Natural killer cell (primary cell): ENCODE measurements around the gene LRRIQ3. TPM values are rescaled to one million over a fixed set of nuclear protein-coding genes. Genes with fewer than 3 reads are reported as not detected.
"Not testable (repeated sequence)": the region's sequence is repeated elsewhere in the genome, so short reads cannot be mapped to it uniquely, and the experiment has no call there.

Experiments used
- ATAC-seq, 3 donors: fragments of 150-1000 bp in 2 of 3; fragments of 200-7000 bp in 1 of 3; cut with Tn5 transposase; 1 replicate in 1 of 3; 2 replicates in 2 of 3; pipeline ENCODE4 v1.10.0; 2021; ENCODE audit warnings: mild to moderate bottlenecking in 2 of 3, moderate library complexity in 2 of 3
- DNase-seq, 2 donors: peaks; one replicate each; pipeline versions ENCODE4 v3.0.0 to v3.0.0-alpha.2; 2013 to 2021; ENCODE audit warnings: mixed read lengths in 1 of 2
- H3K27ac ChIP-seq: one replicate; pipeline ENCODE4 v1.5.1; 2013; ENCODE audit warnings: mild to moderate bottlenecking, low read length
- H3K27me3 ChIP-seq: one replicate; pipeline ENCODE4 v1.6.1; 2013; ENCODE audit warnings: low read length; ENCODE audit not compliant: control insufficient read depth, insufficient read depth
- H3K36me3 ChIP-seq: one replicate; pipeline ENCODE4 v1.6.1; 2013; ENCODE audit warnings: low read length; ENCODE audit not compliant: control insufficient read depth, insufficient read depth
- H3K4me1 ChIP-seq: one replicate; pipeline ENCODE4 v1.6.1; 2013; ENCODE audit warnings: low read length; ENCODE audit not compliant: control insufficient read depth, insufficient read depth
- H3K4me3 ChIP-seq: one replicate; pipeline ENCODE4 v1.5.1; 2013; ENCODE audit warnings: low read length
- H3K9me3 ChIP-seq: one replicate; pipeline ENCODE4 v1.6.1; 2013; ENCODE audit warnings: low read length; ENCODE audit not compliant: control insufficient read depth, insufficient read depth
- H3K27ac Mint-ChIP-seq, 2 donors: one replicate each; pipeline ENCODE4 v1.8.0; 2022; ENCODE audit warnings: mild to moderate bottlenecking in 2 of 2, mixed read lengths in 2 of 2, moderate library complexity in 1 of 2
- H3K27me3 Mint-ChIP-seq, 2 donors: one replicate each; pipeline ENCODE4 v1.8.0; 2022; ENCODE audit warnings: low read depth in 2 of 2, mixed read lengths in 2 of 2
- H3K36me3 Mint-ChIP-seq: one replicate; pipeline ENCODE4 v1.8.0; 2022; ENCODE audit warnings: mixed read lengths
- H3K4me1 Mint-ChIP-seq, 2 donors: one replicate each; pipeline ENCODE4 v1.8.0; 2022; ENCODE audit warnings: mixed read lengths in 2 of 2
- H3K4me3 Mint-ChIP-seq: one replicate; pipeline ENCODE4 v1.8.0; 2022; ENCODE audit warnings: mild to moderate bottlenecking, moderate library complexity, mixed read lengths
- H3K9me3 Mint-ChIP-seq, 2 donors: one replicate each; pipeline ENCODE4 v1.8.0; 2022; ENCODE audit warnings: mixed read lengths in 2 of 2
- WGBS: methylation state at CpG from one replicate; pipeline ENCODE4 v1.1.7; 2013; ENCODE audit warnings: missing lambda C conversion rate; ENCODE audit not compliant: insufficient coverage; 5-methylcytosine and 5-hydroxymethylcytosine counted together
- intact Hi-C: fragments of 100-400 bp; cut with micrococcal nuclease; formaldehyde crosslinking; loops from one replicate; pipeline ENCODE4 v1.14.2; 2022
- total RNA-seq, 4 donors: library from RNA; stranded (reverse); fragments of 120-200 nt in 1 of 4; gene quantifications; one replicate each; pipeline versions ENCODE4 v1.2.3 to v1.2.4, GENCODE V29; 2013 to 2022
- TF ChIP-seq, protein P1 (sequence below): fragments of 200-600 bp; IDR thresholded peaks from one replicate; pipeline ENCODE4 v1.8.0; 2022; ENCODE audit warnings: antibody characterized with exemption

Gene LRRIQ3
- total RNA-seq, 3 donors from 2014 or later (not counting 1 experiment from before 2014, with no cell fraction given): 0.16 to 0.85 (median 0.59) TPM

DNA sequence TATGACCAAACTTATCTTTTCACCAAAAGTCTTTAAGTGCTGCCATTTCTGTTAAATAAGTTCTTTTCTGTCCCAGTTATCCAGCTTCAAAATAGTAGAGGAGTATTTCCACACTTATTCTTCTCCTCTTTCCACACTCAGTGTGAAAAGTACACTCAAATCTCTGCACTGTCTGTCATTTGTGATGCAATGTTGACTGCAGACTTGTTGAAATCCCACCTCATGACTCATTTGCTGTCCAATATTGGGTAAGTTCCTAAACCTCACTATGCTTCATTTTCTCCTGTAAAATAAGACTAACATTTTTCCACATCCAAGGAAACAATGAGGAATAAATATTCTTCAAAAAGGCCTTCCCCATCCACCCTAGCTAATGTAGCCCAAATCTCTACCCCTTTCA lies 17.5 kb downstream of the LRRIQ3 start:
- Mint-ChIP-seq H3K9me3 (peaks cover 1 to 4% of the 10 kb centered on the region in 2 donors), H3K4me1 (no peaks in the 10 kb centered on the region)
- intact Hi-C loops: no loop called here

GRCh38 chr1:74174423-74174822 lies 23.6 kb downstream of the LRRIQ3 start:
- peaks cover 13 to 15% of the 10 kb centered on the region in 2 donors for H3K9me3 Mint-ChIP-seq
- WGBS: 88% methylated on average over 1 of the region's 1 CpG
- H3K36me3 Mint-ChIP-seq: peaks cover 10% of the 10 kb centered on the region
- H3K27me3 Mint-ChIP-seq, H3K27ac ChIP-seq, H3K27ac Mint-ChIP-seq, DNase-seq, intact Hi-C loops, H3K36me3 ChIP-seq, ATAC-seq, H3K4me1 ChIP-seq, H3K4me3 Mint-ChIP-seq, H3K27me3 ChIP-seq, H3K4me3 ChIP-seq, H3K9me3 ChIP-seq, H3K4me1 Mint-ChIP-seq: not testable (repeated sequence)

More for the DNA sequence above, 17.5 kb downstream of the LRRIQ3 start:
- H3K27me3 ChIP-seq: no peaks in the 10 kb centered on the region
- no peak overlapping the region for H3K4me3 ChIP-seq
- Mint-ChIP-seq H3K27me3 (no peaks in the 10 kb centered on the region), H3K36me3 (no peaks in the 10 kb centered on the region), H3K27ac (no peak overlapping the region), H3K4me3 (no peak overlapping the region)
- TF ChIP-seq, protein P1, sequence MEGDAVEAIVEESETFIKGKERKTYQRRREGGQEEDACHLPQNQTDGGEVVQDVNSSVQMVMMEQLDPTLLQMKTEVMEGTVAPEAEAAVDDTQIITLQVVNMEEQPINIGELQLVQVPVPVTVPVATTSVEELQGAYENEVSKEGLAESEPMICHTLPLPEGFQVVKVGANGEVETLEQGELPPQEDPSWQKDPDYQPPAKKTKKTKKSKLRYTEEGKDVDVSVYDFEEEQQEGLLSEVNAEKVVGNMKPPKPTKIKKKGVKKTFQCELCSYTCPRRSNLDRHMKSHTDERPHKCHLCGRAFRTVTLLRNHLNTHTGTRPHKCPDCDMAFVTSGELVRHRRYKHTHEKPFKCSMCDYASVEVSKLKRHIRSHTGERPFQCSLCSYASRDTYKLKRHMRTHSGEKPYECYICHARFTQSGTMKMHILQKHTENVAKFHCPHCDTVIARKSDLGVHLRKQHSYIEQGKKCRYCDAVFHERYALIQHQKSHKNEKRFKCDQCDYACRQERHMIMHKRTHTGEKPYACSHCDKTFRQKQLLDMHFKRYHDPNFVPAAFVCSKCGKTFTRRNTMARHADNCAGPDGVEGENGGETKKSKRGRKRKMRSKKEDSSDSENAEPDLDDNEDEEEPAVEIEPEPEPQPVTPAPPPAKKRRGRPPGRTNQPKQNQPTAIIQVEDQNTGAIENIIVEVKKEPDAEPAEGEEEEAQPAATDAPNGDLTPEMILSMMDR: no peak
- no peak for ATAC-seq
- H3K9me3 ChIP-seq: no peaks in the 10 kb centered on the region
- no peak for DNase-seq
- no peaks in the 10 kb centered on the region for H3K36me3 ChIP-seq
- H3K4me1 ChIP-seq: no peaks in the 10 kb centered on the region
- no peak overlapping the region for H3K27ac ChIP-seq

GRCh38 chr1:74162333-74162732 lies 35.6 kb downstream of the LRRIQ3 start:
- TF ChIP-seq, protein P1: no peak
- no peak for ATAC-seq
- no peak for DNase-seq
- H3K27ac Mint-ChIP-seq: no peak overlapping the region
- intact Hi-C loops: no loop called here
- no peaks in the 10 kb centered on the region for H3K4me1 Mint-ChIP-seq
- H3K9me3 ChIP-seq: no peaks in the 10 kb centered on the region
- H3K27ac ChIP-seq: no peak overlapping the region
- WGBS: no CpG with 5 or more reads among the region's 5 CpGs
- H3K4me3 Mint-ChIP-seq: no peak overlapping the region
- H3K36me3 Mint-ChIP-seq: no peaks in the 10 kb centered on the region
- no peak overlapping the region for H3K4me3 ChIP-seq
- H3K27me3 ChIP-seq: no peaks in the 10 kb centered on the region
- no peaks in the 10 kb centered on the region for H3K27me3 Mint-ChIP-seq
- H3K9me3 Mint-ChIP-seq: peaks cover 4 to 6% of the 10 kb centered on the region in 2 donors
- H3K4me1 ChIP-seq: no peaks in the 10 kb centered on the region
- H3K36me3 ChIP-seq: no peaks in the 10 kb centered on the region

DNA sequence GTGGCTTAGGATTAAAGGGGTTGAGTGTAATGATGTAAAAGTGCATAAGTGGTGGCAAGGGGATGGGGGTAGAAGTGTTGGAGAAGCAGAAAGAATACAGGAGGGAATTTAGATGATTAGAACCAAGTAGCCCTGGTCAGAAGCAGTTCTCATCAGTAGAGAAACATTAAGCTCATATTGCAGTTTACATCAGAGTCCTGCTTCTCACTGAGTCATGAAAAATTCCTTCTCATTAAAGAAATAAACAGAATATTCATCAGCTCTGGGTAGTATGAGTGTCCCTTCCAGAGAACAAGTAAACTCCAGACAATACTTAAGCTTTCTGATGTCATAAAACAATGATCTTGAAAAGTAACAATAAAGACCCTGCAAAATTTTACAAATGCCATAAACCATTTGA lies 36.5 kb downstream of the LRRIQ3 start:
- Mint-ChIP-seq H3K4me1 (no peaks in the 10 kb centered on the region), H3K4me3 (no peak overlapping the region), H3K27me3 (no peaks in the 10 kb centered on the region), H3K27ac (no peak overlapping the region), H3K9me3 (peaks cover 4 to 5% of the 10 kb centered on the region in 2 donors), H3K36me3 (no peaks in the 10 kb centered on the region)
- H3K4me3 ChIP-seq: no peak overlapping the region
- H3K27me3 ChIP-seq: no peaks in the 10 kb centered on the region
- intact Hi-C loops: no loop called here
- no peaks in the 10 kb centered on the region for H3K4me1 ChIP-seq
- no peak for ATAC-seq
- H3K9me3 ChIP-seq: no peaks in the 10 kb centered on the region
- H3K27ac ChIP-seq: no peak overlapping the region
- DNase-seq: no peak
- TF ChIP-seq, protein P1: no peak
- H3K36me3 ChIP-seq: no peaks in the 10 kb centered on the region
